Measurements from ENCODE around the gene EFHD1. TPM values are rescaled to one million over a fixed set of nuclear protein-coding genes. Genes with fewer than 3 reads are reported as not detected.
"Not testable (repeated sequence)": the region's sequence is repeated elsewhere in the genome, so short reads cannot be mapped to it uniquely, and the experiment has no call there.

Gene EFHD1
- total RNA-seq, 6 experiments from 2014 or later, result 2.0 to 3.4 (median 2.9) TPM

GRCh38 chr2:232689152-232689910, 55.9 kb downstream of the EFHD1 start:
- Mint-ChIP-seq H3K4me3 (no peak overlapping the region), H3K27me3 (ENCODE audit: insufficient read depth) (peaks cover 10% of the 10 kb centered on the region), H3K9me3 (no peaks in the 10 kb centered on the region), H3K36me3 (ENCODE audit: low read depth) (no peaks in the 10 kb centered on the region), H3K27ac (no peak overlapping the region), H3K4me1 (ENCODE audit: low read depth) (peaks cover 6% of the 10 kb centered on the region; the same call in 1 of the 2 replicates)
- DNase-seq, result peak; percentile 11
- TF ChIP-seq CTCF (IDR thresholded peaks at IDR 0.05), result no peak

- not testable (repeated sequence) for DNase-seq; H3K9me3 Mint-ChIP-seq; H3K27me3 Mint-ChIP-seq (ENCODE audit: insufficient read depth); H3K4me3 Mint-ChIP-seq; H3K36me3 Mint-ChIP-seq (ENCODE audit: low read depth); H3K27ac Mint-ChIP-seq; H3K4me1 Mint-ChIP-seq (ENCODE audit: low read depth)
Measured at GRCh38 chr2:232691117-232691516, 57.7 kb downstream of the EFHD1 start.

- DNase-seq, result no peak
- H3K27ac Mint-ChIP-seq, result no peak overlapping the region
- no peak overlapping the region for H3K4me3 Mint-ChIP-seq
- H3K36me3 Mint-ChIP-seq (ENCODE audit: low read depth), result peaks cover 4% of the 10 kb centered on the region; the same call in 1 of the 2 replicates
- peaks cover 3% of the 10 kb centered on the region; the same call in 1 of the 2 replicates for H3K27me3 Mint-ChIP-seq (ENCODE audit: insufficient read depth)
- no peak for TF ChIP-seq CTCF (IDR thresholded peaks at IDR 0.05)
- peaks cover 12% of the 10 kb centered on the region for H3K4me1 Mint-ChIP-seq (ENCODE audit: low read depth)
- H3K9me3 Mint-ChIP-seq, result no peaks in the 10 kb centered on the region
Measured at GRCh38 chr2:232693344-232693743, 59.9 kb downstream of the EFHD1 start.

- no peak for DNase-seq
- no peak for TF ChIP-seq CTCF (IDR thresholded peaks at IDR 0.05)
- H3K9me3 Mint-ChIP-seq, result no peaks in the 10 kb centered on the region
- H3K27me3 Mint-ChIP-seq (ENCODE audit: insufficient read depth), result peaks cover 3% of the 10 kb centered on the region; the same call in 1 of the 2 replicates
- peak overlapping the region; percentile 85 for H3K27ac Mint-ChIP-seq
- H3K36me3 Mint-ChIP-seq (ENCODE audit: low read depth), result peaks cover 20% of the 10 kb centered on the region
- H3K4me1 Mint-ChIP-seq (ENCODE audit: low read depth), result peaks cover 29% of the 10 kb centered on the region
- peak overlapping the region; percentile 98 for H3K4me3 Mint-ChIP-seq
Measured at GRCh38 chr2:232696609-232697058, 63.2 kb downstream of the EFHD1 start.

- Mint-ChIP-seq H3K27ac (peak within 1 kb of the TSS; percentile 85), H3K36me3 (ENCODE audit: low read depth) (peaks cover 20% of the 10 kb centered on the region), H3K27me3 (ENCODE audit: insufficient read depth) (peaks cover 2% of the 10 kb centered on the region; the same call in 1 of the 2 replicates), H3K4me3 (peak within 1 kb of the TSS; percentile 98), H3K4me1 (ENCODE audit: low read depth) (peaks cover 29% of the 10 kb centered on the region), H3K9me3 (no peaks in the 10 kb centered on the region)
- peak; percentile 90 for DNase-seq
- peak; percentile 22 for TF ChIP-seq CTCF (IDR thresholded peaks at IDR 0.05)
Measured at GRCh38 chr2:232697059-232697806, 63.8 kb downstream of the EFHD1 start, which contains the start of gene GIGYF2. GIGYF2 (plus strand) TSS chr2:232697331; CDS start chr2:232735198, 37,867 bp downstream.

GRCh38 chr2:232697807-232698110, 64.4 kb downstream of the EFHD1 start:
- no peaks in the 10 kb centered on the region; the same call in 1 of the 2 replicates for H3K27me3 Mint-ChIP-seq (ENCODE audit: insufficient read depth)
- no peak for TF ChIP-seq CTCF (IDR thresholded peaks at IDR 0.05)
- DNase-seq, result no peak
- peak overlapping the region; percentile 85 for H3K27ac Mint-ChIP-seq
- peaks cover 29% of the 10 kb centered on the region for H3K4me1 Mint-ChIP-seq (ENCODE audit: low read depth)
- H3K4me3 Mint-ChIP-seq, result peak overlapping the region; percentile 98
- H3K9me3 Mint-ChIP-seq, result no peaks in the 10 kb centered on the region
- peaks cover 20% of the 10 kb centered on the region for H3K36me3 Mint-ChIP-seq (ENCODE audit: low read depth)

Data from HFFc6 (cell line).